Measurements from ENCODE around the gene SEC22A. TPM values are rescaled to one million over a fixed set of nuclear protein-coding genes. Genes with fewer than 3 reads are reported as not detected.

SEC22A gene
- total RNA-seq, 1 donor from 2014 or later: 16.2 TPM

GRCh38 chr3:123317716-123318115, 116.0 kb downstream of the SEC22A start:
- DNase-seq (ENCODE audit: low spot score) (no peak), ATAC-seq (no peak)
- intact Hi-C loops (cut with DNase I): no loop called here

GRCh38 chr3:123318374-123318773, 116.6 kb downstream of the SEC22A start:
- ATAC-seq (no peak), DNase-seq (ENCODE audit: low spot score) (no peak)
- intact Hi-C loops (cut with DNase I): no loop called here

DNA sequence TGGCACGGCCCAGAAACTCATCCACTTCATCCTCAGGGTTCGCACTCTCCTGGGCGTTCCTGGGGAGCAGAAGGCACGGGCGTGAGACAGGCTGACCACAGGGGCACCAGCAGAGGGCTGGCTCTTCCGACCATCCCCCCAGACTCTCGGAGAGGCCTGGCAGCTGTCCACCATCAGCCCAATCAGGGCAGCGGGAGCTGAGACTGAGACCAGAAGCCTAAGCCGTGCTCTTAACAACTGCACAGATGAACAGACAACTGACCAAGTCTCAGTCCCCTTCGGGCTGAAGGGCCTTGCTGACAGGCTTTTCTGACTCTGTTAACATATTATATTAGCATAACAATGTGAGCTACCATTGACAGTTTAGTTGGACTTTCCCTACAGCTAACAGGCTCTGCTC, 118.0 kb downstream of the SEC22A start:
- intact Hi-C loops (cut with DNase I): loop anchor here (10.0 kb wide), 1 partner anchor 175 kb away; no protein-coding TSS in a partner anchor
- no peak for DNase-seq (ENCODE audit: low spot score)
- no peak for ATAC-seq

DNA sequence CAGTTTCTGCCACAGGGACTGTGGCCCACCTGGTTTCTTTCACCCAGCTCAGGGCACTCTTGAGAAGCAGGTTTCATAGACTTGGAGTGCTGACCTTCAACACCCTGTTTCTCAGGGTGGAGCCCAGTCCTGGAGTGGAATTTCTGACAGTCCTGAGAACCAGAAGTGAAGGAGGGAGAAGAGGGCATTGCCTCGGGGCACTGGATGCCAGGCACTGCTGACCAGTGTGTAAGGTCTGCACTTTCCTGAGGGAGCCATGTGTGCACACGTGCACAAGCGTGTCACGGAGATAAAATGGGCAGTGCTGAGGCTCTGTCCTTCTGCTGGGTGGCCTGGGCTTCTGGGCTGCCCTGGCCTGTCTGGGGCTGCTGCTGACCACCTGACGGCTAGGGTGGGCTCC, 118.5 kb downstream of the SEC22A start:
- ATAC-seq (no peak), DNase-seq (ENCODE audit: low spot score) (no peak)

DNA sequence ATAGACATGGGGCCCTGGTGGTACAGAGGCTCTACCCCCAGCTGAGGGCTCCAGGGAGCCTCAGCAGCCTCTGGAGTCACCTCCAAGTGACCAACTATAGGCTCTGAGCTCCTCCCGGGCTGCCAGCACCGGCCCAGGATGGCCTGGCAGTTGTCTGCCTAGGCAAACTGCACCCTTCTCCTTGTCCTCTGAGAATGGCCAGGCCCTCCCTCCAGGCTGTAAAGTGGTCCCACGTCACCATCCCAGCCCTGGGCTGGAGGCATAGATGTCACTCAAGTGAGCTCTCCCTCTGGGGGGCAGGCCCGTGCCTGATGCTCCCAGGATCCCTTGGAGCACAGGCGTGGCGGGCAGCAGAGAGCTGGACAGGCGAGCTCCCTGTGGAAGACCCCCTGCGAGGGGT, 120.1 kb downstream of the SEC22A start:
- intact Hi-C loops (cut with DNase I): loop anchor here (10.0 kb wide), 1 partner anchor 173 kb away; no protein-coding TSS in a partner anchor
- DNase-seq (ENCODE audit: low spot score) (no peak), ATAC-seq (no peak)

More for the DNA sequence above, 118.5 kb downstream of the SEC22A start:
- intact Hi-C loops (cut with DNase I): loop anchor here (10.0 kb wide), 1 partner anchor 175 kb away; no protein-coding TSS in a partner anchor

- no peak for ATAC-seq
- intact Hi-C loops (cut with DNase I): loop anchor here (10.0 kb wide), 1 partner anchor 172 kb away; no protein-coding TSS in a partner anchor
- DNase-seq (ENCODE audit: low spot score): no peak
Measured at GRCh38 chr3:123322866-123323265, 121.1 kb downstream of the SEC22A start.

Small RNA genes lying within 50 kb of the gene (microRNA-seq; reads per million reads assigned to microRNA genes)
- not detected for gene MIR7110

Other genes starting within 250 kb of the SEC22A start
- gene SEMA5B, start 174.2 kb upstream of the SEC22A start, total RNA-seq: 10.1 TPM
- 27.8 TPM for gene PDIA5, start 134.9 kb upstream of the SEC22A start, total RNA-seq
- 16.8 TPM for gene ADCY5, start 247.1 kb downstream of the SEC22A start, total RNA-seq